Subcutaneous adipose tissue (tissue), 4 donors: Measurements from ENCODE around the gene RGS4. TPM values are rescaled to one million over a fixed set of nuclear protein-coding genes. Genes with fewer than 3 reads are reported as not detected.

Source experiments
- total RNA-seq, 4 donors: library from RNA; depleted of rRNA; stranded (reverse); fragments of >200 nt; gene quantifications; one replicate each; pipeline ENCODE4 v1.1.0, GENCODE V29; 2016
- TF ChIP-seq, protein P1 (sequence below): fragments of 450-650 bp; IDR thresholded peaks from one replicate; pipeline ENCODE4 v1.5.1; 2016; ENCODE audit warnings: low read depth, mild to moderate bottlenecking, control low read depth, antibody characterized with exemption, moderate library complexity

The RGS4 gene
- total RNA-seq, 4 donors from 2014 or later, result 0.22 to 1.4 (median 0.82) TPM; not detected in 1

DNA sequence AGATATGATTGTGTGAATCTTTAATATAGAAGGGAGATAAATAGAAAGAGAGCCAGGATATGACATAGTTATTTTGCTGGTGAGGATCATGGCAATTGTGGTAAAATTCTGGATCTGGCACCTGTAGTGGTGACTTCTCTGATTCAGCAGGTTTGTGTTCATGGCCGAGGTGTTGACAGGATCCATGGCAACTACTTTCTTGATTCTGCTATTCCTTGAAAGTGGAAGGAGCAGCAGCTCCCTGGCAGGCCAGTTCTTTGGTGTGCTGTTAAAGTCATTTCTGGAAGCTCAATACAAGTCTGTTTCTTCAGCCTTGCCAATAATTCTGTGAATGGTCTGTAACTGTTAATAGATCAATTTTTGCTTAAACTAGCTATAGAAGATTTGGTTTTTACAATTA lies 33.4 kb downstream of the RGS4 start:
- TF ChIP-seq, protein P1, sequence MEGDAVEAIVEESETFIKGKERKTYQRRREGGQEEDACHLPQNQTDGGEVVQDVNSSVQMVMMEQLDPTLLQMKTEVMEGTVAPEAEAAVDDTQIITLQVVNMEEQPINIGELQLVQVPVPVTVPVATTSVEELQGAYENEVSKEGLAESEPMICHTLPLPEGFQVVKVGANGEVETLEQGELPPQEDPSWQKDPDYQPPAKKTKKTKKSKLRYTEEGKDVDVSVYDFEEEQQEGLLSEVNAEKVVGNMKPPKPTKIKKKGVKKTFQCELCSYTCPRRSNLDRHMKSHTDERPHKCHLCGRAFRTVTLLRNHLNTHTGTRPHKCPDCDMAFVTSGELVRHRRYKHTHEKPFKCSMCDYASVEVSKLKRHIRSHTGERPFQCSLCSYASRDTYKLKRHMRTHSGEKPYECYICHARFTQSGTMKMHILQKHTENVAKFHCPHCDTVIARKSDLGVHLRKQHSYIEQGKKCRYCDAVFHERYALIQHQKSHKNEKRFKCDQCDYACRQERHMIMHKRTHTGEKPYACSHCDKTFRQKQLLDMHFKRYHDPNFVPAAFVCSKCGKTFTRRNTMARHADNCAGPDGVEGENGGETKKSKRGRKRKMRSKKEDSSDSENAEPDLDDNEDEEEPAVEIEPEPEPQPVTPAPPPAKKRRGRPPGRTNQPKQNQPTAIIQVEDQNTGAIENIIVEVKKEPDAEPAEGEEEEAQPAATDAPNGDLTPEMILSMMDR, result no peak

DNA sequence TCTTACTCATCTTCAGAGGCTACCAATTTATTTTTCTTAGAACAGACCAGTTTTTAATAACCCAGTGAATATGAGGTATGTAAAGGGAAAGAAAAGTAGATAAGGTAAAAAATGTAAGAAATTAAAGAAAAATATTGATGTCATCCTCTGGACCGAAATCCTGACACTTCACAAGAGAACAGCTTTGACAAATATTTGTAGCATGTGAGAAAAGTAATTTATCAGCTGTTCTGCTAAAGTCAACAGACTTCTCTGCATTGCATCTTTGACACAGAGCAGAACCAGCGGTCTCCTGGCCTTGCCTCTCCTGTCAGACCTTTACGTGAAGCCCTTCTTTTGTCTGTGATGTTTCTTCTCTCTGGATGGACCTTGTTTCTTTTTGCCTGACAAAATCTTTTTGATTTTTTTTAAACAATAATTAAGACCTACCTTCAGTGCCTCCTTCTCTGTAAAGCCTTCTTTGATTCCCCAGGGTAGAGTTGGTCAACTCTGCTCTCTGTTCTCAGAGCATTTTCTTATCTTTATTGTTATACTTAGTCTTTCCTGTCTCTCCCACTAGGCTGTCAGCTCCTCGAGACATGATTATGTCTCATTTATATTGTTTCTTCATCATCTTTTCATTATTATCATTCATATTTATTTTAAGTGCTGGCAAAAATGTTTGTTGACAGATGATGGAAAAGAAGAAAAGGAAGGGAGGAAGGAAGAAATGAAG lies 35.4 kb downstream of the RGS4 start:
- TF ChIP-seq, protein P1, result no peak

GRCh38 chr1:163106364-163106987 lies 37.3 kb downstream of the RGS4 start:
- TF ChIP-seq, protein P1, result no peak

- TF ChIP-seq, protein P1, result no peak
These were observed 38.5 kb downstream of the RGS4 start for GRCh38 chr1:163107655-163108054.

- TF ChIP-seq, protein P1, result no peak
These were observed 46.7 kb downstream of the RGS4 start for GRCh38 chr1:163115887-163116286.

DNA sequence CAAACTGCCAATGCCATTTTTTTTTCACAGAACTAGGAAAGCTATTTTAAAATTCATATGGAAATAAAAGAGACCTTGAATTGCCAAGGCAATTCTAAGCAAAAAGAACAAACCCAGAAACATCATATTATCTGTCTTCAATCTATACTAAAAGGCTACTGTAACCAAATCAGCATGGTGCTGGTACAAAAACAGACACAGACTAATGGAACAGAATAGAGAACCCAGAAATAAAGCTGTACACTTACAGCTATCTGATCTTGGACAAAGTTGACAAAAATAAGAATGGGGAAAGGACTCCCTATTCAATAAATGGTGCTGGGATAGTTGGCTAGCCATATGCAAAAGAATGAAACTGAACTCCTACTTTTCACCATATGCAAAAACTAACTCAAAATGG lies 50.5 kb downstream of the RGS4 start:
- TF ChIP-seq, protein P1, result no peak

- TF ChIP-seq, protein P1, result no peak
These were observed 51.2 kb downstream of the RGS4 start for GRCh38 chr1:163120372-163120771.
